IPS-NIHi11 (cell line): ENCODE measurements around the gene LIMK2.
A peak's percentile ranks its signal among the peaks of the same experiment; 100 is the strongest.

Source experiments
- DNase-seq: peaks from one replicate; pipeline ENCODE4 v3.0.0; 2012; ENCODE audit warnings: mixed read lengths, low spot score

Gene LIMK2

GRCh38 chr22:31272522-31273446 is 60.7 kb downstream of the LIMK2 start:
- peak; percentile 74 for DNase-seq

- DNase-seq: no peak
Measured at GRCh38 chr22:31274017-31274416, 61.9 kb downstream of the LIMK2 start.

GRCh38 chr22:31275018-31275417 is 62.9 kb downstream of the LIMK2 start:
- no peak for DNase-seq

GRCh38 chr22:31275576-31275975 is 63.5 kb downstream of the LIMK2 start:
- no peak for DNase-seq

GRCh38 chr22:31276426-31277167 is 64.5 kb downstream of the LIMK2 start:
- DNase-seq: no peak

- no peak for DNase-seq
Measured at GRCh38 chr22:31277741-31278140, 65.6 kb downstream of the LIMK2 start.

- DNase-seq: no peak
Measured at GRCh38 chr22:31278151-31278621, 66.1 kb downstream of the LIMK2 start.

- DNase-seq: no peak
Measured at GRCh38 chr22:31278626-31279326, 66.7 kb downstream of the LIMK2 start.

GRCh38 chr22:31279327-31279669 is 67.2 kb downstream of the LIMK2 start:
- DNase-seq: no peak

GRCh38 chr22:31279821-31280505 is 67.9 kb downstream of the LIMK2 start:
- no peak for DNase-seq

- no peak for DNase-seq
Measured at GRCh38 chr22:31281733-31282132, 69.6 kb downstream of the LIMK2 start.

GRCh38 chr22:31282748-31283468 is 70.8 kb downstream of the LIMK2 start:
- DNase-seq: no peak

- DNase-seq: no peak
Measured at GRCh38 chr22:31284281-31285155, 72.4 kb downstream of the LIMK2 start.

- no peak for DNase-seq
Measured at GRCh38 chr22:31286360-31287255, 74.5 kb downstream of the LIMK2 start.

GRCh38 chr22:31287818-31288495 is 75.9 kb downstream of the LIMK2 start:
- DNase-seq: no peak

- no peak for DNase-seq
Measured at GRCh38 chr22:31288496-31289240, 76.6 kb downstream of the LIMK2 start.

GRCh38 chr22:31289344-31289743 is 77.2 kb downstream of the LIMK2 start:
- DNase-seq: no peak
